ENCODE data around the gene RTF1.
"Not testable (repeated sequence)": the region's sequence is repeated elsewhere in the genome, so short reads cannot be mapped to it uniquely, and the experiment has no call there.

Gene RTF1

GRCh38 chr15:41416742-41417417 is at the start of gene RTF1:
Gene RTF1, plus strand, starts transcription at chr15:41417095. Its CDS starts 21 bp downstream, at chr15:41417116.
- DNase-seq (ENCODE audit: low read depth): peak; percentile 56
- peak within 1 kb of the TSS; percentile 92 for H3K4me3 ChIP-seq (ENCODE audit: low read depth, low read length)

DNA sequence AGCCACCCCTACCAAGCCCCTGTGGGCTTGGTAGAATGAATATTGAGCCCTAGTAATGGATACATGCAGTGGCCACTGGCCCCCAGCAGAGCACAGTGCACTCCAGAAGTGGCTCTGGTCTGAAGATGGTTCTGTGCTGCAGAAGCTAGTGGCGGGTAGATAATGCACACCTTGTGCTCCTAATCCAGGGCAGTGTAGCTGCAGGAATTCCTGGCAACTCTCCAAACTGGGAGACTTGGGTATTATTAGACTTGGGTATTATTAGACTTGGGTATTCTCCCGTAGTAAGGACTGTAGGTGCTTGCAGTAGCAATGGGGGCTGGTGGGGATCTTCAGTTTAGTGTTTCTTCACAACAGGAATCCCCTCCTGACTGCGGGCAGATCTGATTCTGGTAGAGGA is 49.5 kb upstream of the RTF1 start:
- DNase-seq (ENCODE audit: low read depth): no peak
- no peak overlapping the region for H3K4me3 ChIP-seq (ENCODE audit: low read depth, low read length)

DNA sequence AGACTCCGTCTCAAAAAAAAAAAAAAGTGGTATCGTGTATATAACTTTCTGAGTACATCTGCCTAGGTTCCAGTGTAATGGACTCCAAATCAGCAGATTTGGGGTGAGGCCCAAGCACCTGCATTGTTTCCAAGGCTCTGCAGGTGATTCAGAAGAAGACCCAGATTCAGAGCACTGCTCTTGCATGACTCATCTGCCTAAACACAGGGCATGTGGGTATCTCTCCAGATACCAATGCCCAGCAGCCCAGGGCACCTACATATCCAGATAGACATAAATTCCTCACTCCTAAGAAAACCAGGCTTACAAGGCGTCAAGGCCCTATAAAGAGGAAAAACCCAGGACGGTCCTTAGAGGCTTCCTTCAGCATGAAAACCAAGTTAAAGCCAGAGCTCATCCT is 38.9 kb upstream of the RTF1 start:
- H3K4me3 ChIP-seq (ENCODE audit: low read depth, low read length): no peak overlapping the region
- DNase-seq (ENCODE audit: low read depth): no peak

DNA sequence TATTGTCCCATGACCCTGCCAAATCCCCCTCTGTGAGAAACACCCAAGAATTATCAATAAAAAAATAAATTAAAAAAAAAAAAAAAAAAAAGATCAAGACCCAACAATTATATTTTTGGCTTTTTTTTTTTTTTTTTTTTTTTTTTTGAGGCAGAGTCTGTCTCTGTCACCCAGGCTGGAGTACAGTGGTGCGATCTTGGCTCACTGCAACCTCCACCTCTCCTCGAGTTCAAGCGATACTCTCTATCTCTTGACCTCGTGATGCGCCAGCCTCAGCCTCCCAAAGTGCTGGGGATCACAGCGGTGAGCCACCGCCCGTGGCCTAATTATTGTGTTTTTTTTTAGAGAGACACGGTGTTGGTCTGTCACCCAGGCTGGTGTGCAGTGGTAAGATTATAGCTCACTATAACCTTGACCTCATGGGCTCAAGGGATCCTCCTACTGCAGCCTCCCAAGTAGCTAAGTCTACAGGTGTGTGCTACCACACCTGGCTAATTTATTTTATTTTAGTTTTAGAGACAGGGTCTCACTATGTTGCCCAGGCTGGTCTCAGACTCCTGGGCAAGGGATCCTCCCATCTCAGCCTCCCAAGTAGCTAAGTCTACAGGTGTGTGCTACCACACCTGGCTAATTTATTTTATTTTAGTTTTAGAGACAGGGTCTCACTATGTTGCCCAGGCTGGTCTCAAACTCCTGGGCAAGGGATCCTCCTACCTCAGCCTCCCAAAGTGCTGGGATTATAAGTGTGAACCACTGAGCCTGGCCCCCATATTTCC is 32.7 kb upstream of the RTF1 start:
- H3K4me3 ChIP-seq (ENCODE audit: low read depth, low read length); DNase-seq (ENCODE audit: low read depth): not testable (repeated sequence)

DNA sequence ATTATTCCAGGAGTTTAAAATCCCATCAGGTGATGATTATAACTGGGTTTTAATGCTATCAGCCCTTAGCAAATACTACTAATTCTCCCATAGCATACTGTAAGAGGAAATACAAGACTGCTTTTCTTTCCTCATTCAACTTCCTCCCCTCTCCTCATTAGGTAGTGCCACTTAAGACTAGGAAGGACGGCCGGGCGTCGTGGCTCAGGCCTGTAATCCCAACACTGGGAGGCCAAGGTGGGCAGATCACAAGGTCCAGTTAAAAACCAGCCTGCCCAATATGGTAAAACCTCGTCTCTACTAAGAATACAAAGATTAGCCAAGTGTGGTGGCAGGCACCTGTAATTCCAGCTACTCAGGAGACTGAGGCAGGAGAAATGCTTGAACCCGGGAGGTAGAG is 29.2 kb upstream of the RTF1 start:
- no peak for DNase-seq (ENCODE audit: low read depth)
- H3K4me3 ChIP-seq (ENCODE audit: low read depth, low read length): no peak overlapping the region

- DNase-seq (ENCODE audit: low read depth): no peak
- no peak overlapping the region for H3K4me3 ChIP-seq (ENCODE audit: low read depth, low read length)
These were observed 24.2 kb upstream of the RTF1 start for GRCh38 chr15:41392659-41393058.

DNA sequence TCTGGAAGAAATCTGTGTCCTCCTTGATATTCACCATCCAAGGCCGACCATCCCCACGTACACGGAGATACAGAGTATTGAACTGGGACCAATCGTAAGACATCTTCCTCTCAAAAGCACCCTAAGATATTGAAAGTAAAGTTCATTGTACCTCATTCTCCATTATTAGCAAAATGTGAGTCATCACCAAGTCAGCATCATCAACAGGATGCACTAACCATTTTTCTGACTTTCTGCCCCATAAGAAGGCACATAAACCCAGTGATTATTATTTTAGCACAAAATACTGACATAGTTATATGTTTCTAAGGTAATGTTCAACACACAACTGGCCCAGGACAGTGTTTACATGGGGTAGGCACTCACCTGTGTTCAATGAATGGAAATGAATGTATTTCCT is 22.0 kb upstream of the RTF1 start:
- H3K4me3 ChIP-seq (ENCODE audit: low read depth, low read length): no peak overlapping the region
- DNase-seq (ENCODE audit: low read depth): no peak

DNA sequence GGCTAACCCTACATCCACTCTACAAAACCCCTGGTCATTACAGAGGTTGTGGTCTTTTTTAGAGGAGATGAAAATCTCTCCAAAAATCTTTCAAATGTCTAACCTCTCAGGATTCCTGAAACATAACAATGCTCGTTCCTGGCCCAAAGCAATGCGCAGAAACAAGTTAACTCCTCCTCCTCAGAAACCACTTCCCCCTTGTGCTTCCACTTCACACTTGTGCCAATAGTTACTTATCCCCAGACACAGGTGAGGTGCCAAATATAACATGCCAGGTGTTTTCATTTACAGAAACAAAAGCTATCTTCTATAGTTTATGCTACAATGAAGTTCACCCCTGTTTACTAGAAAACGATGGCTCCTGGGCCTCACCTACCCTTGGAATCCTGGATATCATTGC is 20.8 kb upstream of the RTF1 start:
- no peak for DNase-seq (ENCODE audit: low read depth)
- H3K4me3 ChIP-seq (ENCODE audit: low read depth, low read length): no peak overlapping the region

- peak overlapping the region; percentile 90 for H3K4me3 ChIP-seq (ENCODE audit: low read depth, low read length)
- DNase-seq (ENCODE audit: low read depth): no peak
These were observed 15.0 kb upstream of the RTF1 start for GRCh38 chr15:41401904-41402267.

DNA sequence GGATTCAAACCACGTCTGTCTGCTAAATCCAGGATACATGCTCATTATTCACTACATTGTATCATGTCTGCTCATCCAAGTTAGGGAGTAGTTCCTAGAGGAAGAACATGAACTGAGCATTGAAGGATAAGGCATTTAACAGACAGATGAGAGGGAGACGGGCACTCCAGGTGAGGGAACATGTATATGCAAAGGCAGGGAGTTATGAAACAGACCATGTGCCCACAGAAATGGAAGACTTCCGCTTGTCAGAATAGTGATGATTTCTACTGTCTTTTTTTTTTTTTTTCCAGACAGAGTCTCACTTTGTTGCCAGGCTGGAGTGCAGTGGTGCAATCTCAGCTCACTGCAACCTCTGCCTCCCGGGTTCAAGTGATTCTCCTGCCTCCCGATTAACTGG is 9.6 kb upstream of the RTF1 start:
- no peak for DNase-seq (ENCODE audit: low read depth)
- no peak overlapping the region for H3K4me3 ChIP-seq (ENCODE audit: low read depth, low read length)

DNA sequence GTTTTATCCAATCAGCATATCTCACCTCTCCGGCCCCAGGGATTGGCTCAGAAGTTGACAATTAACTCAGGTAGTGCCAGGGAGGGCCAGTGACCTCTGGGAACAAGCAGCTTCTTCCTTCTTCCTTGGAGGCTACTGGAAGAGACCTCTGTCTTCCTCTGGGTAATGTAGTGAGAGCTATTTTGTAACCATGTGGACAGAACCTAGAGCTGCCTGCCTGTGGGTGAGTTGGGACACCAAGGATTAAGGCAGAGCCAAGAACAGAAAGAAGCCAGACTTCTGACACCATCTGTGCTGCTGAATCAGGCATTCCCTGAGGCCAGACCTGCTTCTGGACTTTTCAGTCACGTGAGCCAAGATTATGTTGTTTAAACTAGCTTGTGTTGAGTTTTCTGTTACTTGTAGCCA is 8.7 kb upstream of the RTF1 start:
- no peak overlapping the region for H3K4me3 ChIP-seq (ENCODE audit: low read depth, low read length)
- peak; percentile 30 for DNase-seq (ENCODE audit: low read depth)

GRCh38 chr15:41411031-41411430 is 5.9 kb upstream of the RTF1 start:
- DNase-seq (ENCODE audit: low read depth): no peak
- no peak overlapping the region for H3K4me3 ChIP-seq (ENCODE audit: low read depth, low read length)

DNA sequence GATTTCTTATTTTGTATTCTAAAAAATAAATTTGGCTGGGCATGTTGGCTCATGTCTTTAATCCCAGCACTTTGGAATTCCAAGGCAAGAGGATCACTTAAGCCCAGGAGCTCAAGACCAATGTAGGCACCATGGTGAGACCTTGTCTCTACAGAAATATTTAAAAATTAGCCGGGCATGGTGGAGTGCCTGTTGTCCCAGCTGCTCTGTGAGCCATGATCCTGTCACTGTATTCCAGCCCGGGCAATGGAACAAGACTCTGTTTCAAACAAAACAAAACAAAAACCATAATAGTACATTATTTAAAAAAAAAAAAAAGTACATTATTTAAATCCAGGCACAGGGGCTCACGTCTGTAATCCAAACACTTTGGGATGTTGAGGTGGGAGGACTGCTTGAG is 5.5 kb upstream of the RTF1 start:
- no peak for DNase-seq (ENCODE audit: low read depth)
- H3K4me3 ChIP-seq (ENCODE audit: low read depth, low read length): no peak overlapping the region

GRCh38 chr15:41416128-41416741 is 660 bp upstream of the RTF1 start:
- no peak for DNase-seq (ENCODE audit: low read depth)
- H3K4me3 ChIP-seq (ENCODE audit: low read depth, low read length): peak overlapping the region; percentile 92

- DNase-seq (ENCODE audit: low read depth): no peak
- peak overlapping the region; percentile 92 for H3K4me3 ChIP-seq (ENCODE audit: low read depth, low read length)
These were observed 712 bp downstream of the RTF1 start for GRCh38 chr15:41417418-41418195.

DNA sequence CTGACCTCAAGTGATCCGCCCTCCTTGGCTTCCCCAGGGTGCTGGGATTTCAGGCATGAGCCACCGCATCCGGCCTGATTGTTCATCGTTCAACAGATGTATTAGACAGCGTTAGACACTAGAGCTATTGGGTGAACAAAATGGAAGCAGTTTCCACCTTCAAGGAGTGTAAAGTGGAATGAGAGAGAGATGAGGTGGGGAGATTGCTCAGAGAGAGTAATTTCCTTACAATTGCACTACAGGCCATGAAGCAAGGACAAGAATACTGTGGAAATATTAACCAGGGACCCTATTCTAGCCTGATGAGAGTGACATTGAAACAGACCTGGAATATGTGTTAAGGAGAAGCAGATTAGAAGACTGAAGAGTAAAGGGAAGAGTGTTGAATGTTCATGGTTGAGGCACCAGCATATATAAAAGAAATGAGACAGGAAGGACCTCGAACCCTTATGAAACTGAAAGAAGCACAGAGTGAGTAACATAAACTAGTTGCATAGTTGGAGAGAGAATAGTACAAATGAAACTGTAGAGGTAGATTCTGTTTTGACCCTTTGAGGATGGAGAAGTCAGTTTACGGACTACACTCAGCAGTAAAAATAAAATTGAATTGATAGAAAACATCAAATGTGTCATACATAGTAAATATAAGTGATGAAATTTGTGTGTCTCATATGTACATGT is 7.2 kb downstream of the RTF1 start:
- no peak for DNase-seq (ENCODE audit: low read depth)
- no peak overlapping the region for H3K4me3 ChIP-seq (ENCODE audit: low read depth, low read length)

DNA sequence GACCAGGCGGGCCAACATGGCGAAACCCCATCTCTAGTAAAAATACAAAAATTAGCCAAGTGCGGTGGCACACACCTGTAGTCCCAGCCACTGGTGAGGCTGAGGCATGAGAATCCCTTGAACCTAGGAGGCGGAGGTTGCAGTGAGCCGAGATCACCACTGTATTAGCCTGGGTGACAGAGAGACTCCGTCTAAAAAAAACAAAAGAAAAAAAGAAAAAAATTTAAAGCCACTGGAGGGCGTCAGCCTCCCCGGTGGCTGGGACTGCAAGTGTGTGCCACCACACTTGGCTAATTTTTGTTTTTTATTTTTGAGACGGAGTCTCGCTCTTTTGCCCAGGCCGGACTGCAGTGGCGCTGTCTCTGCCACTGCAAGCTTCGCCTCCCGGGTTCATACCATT is 7.9 kb downstream of the RTF1 start:
- DNase-seq (ENCODE audit: low read depth): no peak
- H3K4me3 ChIP-seq (ENCODE audit: low read depth, low read length): no peak overlapping the region

DNA sequence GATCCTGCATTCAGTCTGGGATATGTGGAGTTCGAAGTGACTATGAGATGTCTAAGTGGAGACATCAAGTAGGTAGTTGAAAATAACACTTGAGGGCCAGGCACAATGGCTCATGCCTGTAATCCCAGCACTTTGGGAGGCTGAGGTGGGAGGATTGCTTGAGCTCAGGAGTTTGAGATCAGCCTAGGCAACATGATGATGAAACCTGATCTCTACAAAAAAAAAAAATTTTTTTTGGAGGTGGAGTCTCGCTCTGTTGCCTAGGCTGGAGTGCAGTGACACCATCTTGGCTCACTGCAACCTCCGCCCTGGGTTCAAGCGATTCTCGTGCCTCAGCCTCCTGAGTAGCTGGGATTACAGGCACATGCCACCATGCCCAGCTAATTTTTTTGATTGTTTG is 9.0 kb downstream of the RTF1 start:
- H3K4me3 ChIP-seq (ENCODE audit: low read depth, low read length); DNase-seq (ENCODE audit: low read depth): not testable (repeated sequence)

- DNase-seq (ENCODE audit: low read depth): no peak
- H3K4me3 ChIP-seq (ENCODE audit: low read depth, low read length): no peak overlapping the region
These were observed 12.4 kb downstream of the RTF1 start for GRCh38 chr15:41429003-41429890.
